Thyroid gland (tissue), 4 donors: ENCODE measurements around the gene EEF1AKMT3. TPM values are rescaled to one million over a fixed set of nuclear protein-coding genes. Genes with fewer than 3 reads are reported as not detected.

Source experiments
- DNase-seq, 2 donors: peaks; one replicate each; pipeline ENCODE4 v3.0.0-alpha.2; 2019
- H3K27ac ChIP-seq, 3 donors: fragments of 200-600 bp; sonication (generic); 1 replicate in 2 of 3; 2 replicates in 1 of 3; pipeline ENCODE4 v1.5.1; 2016 to 2019; ENCODE audit warnings: mild to moderate bottlenecking in 1 of 3, moderate library complexity in 1 of 3
- H3K27me3 ChIP-seq: fragments of 200-600 bp; sonication (generic); one replicate; pipeline ENCODE4 v1.5.1; 2019
- H3K36me3 ChIP-seq, 2 donors: fragments of 200-600 bp; sonication (generic); one replicate each; pipeline ENCODE4 v1.5.1; 2016 to 2019
- H3K4me1 ChIP-seq, 2 donors: fragments of 200-600 bp; sonication (generic); one replicate each; pipeline ENCODE4 v1.5.1; 2017 to 2019
- H3K4me3 ChIP-seq, 3 donors: fragments of 200-600 bp; sonication (generic); replicated peaks in 1 of 3; 1 replicate in 2 of 3; 2 replicates in 1 of 3; pipeline ENCODE4 v1.5.1; 2016; ENCODE audit warnings: mild to moderate bottlenecking in 1 of 3
- H3K9me3 ChIP-seq: fragments of 200-600 bp; sonication (generic); one replicate; pipeline ENCODE4 v1.5.1; 2017
- CTCF ChIP-seq, 6 experiments: fragments of 200-600 bp in 3 of 6; fragments of 450-650 bp in 3 of 6; sonication (generic) in 3 of 6; IDR thresholded peaks; one replicate each; pipeline ENCODE4 v1.5.1; 2016 to 2019; ENCODE audit warnings: antibody characterized with exemption in 6 of 6, mild to moderate bottlenecking in 2 of 6, inconsistent platforms in 1 of 6, moderate library complexity in 1 of 6
- POLR2A ChIP-seq, 2 donors: fragments of 450-650 bp; IDR thresholded peaks; one replicate each; pipeline ENCODE4 v1.6.1; 2017; ENCODE audit warnings: antibody characterized with exemption in 2 of 2, mild to moderate bottlenecking in 2 of 2, moderate library complexity in 1 of 2
- WGBS, 2 donors: methylation state at CpG; one replicate each; pipeline ENCODE4 v1.1.5; 2017; 5-methylcytosine and 5-hydroxymethylcytosine counted together
- intact Hi-C: fragments of 100-400 bp; cut with DNase I; formaldehyde crosslinking; loops from one replicate; pipeline ENCODE4 v1.15.1; 2023
- total RNA-seq, 4 donors: library from RNA; depleted of rRNA; stranded (reverse); fragments of >200 nt; gene quantifications; one replicate each; pipeline ENCODE4 v1.2.3, GENCODE V29; 2016

The EEF1AKMT3 gene
- total RNA-seq, 4 donors from 2014 or later: 12.1 to 20.4 (median 16.5) TPM

GRCh38 chr12:57811028-57811755 lies 38.8 kb downstream of the EEF1AKMT3 start:
- no peak overlapping the region for H3K27ac ChIP-seq
- WGBS, 2 donors: 91 to 96% methylated on average over 9 to 10 of the region's 10 CpGs
- no peaks in the 10 kb centered on the region for H3K9me3 ChIP-seq
- no peak for DNase-seq
- no peaks in the 10 kb centered on the region for H3K4me1 ChIP-seq
- intact Hi-C loops: no loop called here
- TF ChIP-seq CTCF (IDR thresholded peaks at IDR 0.05): no peak
- TF ChIP-seq POLR2A (IDR thresholded peaks at IDR 0.05): no peak
- H3K36me3 ChIP-seq: peaks cover 29 to 40% of the 10 kb centered on the region in 2 donors
- H3K4me3 ChIP-seq: no peak overlapping the region
- H3K27me3 ChIP-seq: no peaks in the 10 kb centered on the region

GRCh38 chr12:57813111-57813970 lies 40.9 kb downstream of the EEF1AKMT3 start:
- DNase-seq: no peak
- TF ChIP-seq POLR2A (IDR thresholded peaks at IDR 0.05): no peak
- TF ChIP-seq CTCF (IDR thresholded peaks at IDR 0.05): no peak

GRCh38 chr12:57813971-57814772 lies 41.8 kb downstream of the EEF1AKMT3 start:
- no peak for TF ChIP-seq CTCF (IDR thresholded peaks at IDR 0.05)
- TF ChIP-seq POLR2A (IDR thresholded peaks at IDR 0.05): no peak
- Histone ChIP-seq H3K4me3 (no peak overlapping the region), H3K36me3 (peaks cover 12 to 13% of the 10 kb centered on the region in 2 donors), H3K9me3 (no peaks in the 10 kb centered on the region), H3K4me1 (peaks cover 10 to 14% of the 10 kb centered on the region in 2 donors), H3K27ac (no peak overlapping the region), H3K27me3 (no peaks in the 10 kb centered on the region)
- intact Hi-C loops: no loop called here
- DNase-seq: peak; percentile 29 to 40
- 60 to 69% methylated on average over 17 of the region's 17 CpGs for WGBS, 2 donors

More at GRCh38 chr12:57813111-57813970, 40.9 kb downstream of the EEF1AKMT3 start:
- H3K4me1 ChIP-seq: peaks cover 10 to 14% of the 10 kb centered on the region in 2 donors
- H3K27ac ChIP-seq: no peak overlapping the region
- H3K9me3 ChIP-seq: no peaks in the 10 kb centered on the region
- H3K4me3 ChIP-seq: no peak overlapping the region
- WGBS, 2 donors: 77 to 84% methylated on average over 5 to 14 of the region's 14 CpGs
- no peaks in the 10 kb centered on the region for H3K27me3 ChIP-seq
- peaks cover 13 to 20% of the 10 kb centered on the region in 2 donors for H3K36me3 ChIP-seq
- intact Hi-C loops: no loop called here

- TF ChIP-seq CTCF (IDR thresholded peaks at IDR 0.05) (no peak), POLR2A (IDR thresholded peaks at IDR 0.05) (no peak)
- H3K36me3 ChIP-seq: peaks cover 9 to 22% of the 10 kb centered on the region in 2 donors
- H3K27me3 ChIP-seq: no peaks in the 10 kb centered on the region
- no peak for DNase-seq
- no peak overlapping the region for H3K4me3 ChIP-seq
- peaks cover 10 to 14% of the 10 kb centered on the region in 2 donors for H3K4me1 ChIP-seq
- intact Hi-C loops: no loop called here
- 75 to 89% methylated on average over 11 of the region's 13 CpGs for WGBS, 2 donors
- H3K9me3 ChIP-seq: no peaks in the 10 kb centered on the region
- no peak overlapping the region for H3K27ac ChIP-seq
Observed at GRCh38 chr12:57815177-57816000, 43.0 kb downstream of the EEF1AKMT3 start.
